Ureter (tissue), 1 donor: ENCODE measurements around the gene CENPB. TPM values are rescaled to one million over a fixed set of nuclear protein-coding genes. Genes with fewer than 3 reads are reported as not detected.
A peak's percentile ranks its signal among the peaks of the same experiment; 100 is the strongest.

Experiments used
- DNase-seq: peaks from one replicate; pipeline ENCODE4 v3.0.0-alpha.2; 2020; ENCODE audit warnings: low spot score
- total RNA-seq: library from RNA; stranded (reverse); gene quantifications from one replicate; pipeline ENCODE4 v1.2.4, GENCODE V29; 2023
- donor health status: DM: yes; HTN: yes; CAD: no.

CENPB gene
- total RNA-seq, 1 donor from 2014 or later = 84.1 TPM

DNA sequence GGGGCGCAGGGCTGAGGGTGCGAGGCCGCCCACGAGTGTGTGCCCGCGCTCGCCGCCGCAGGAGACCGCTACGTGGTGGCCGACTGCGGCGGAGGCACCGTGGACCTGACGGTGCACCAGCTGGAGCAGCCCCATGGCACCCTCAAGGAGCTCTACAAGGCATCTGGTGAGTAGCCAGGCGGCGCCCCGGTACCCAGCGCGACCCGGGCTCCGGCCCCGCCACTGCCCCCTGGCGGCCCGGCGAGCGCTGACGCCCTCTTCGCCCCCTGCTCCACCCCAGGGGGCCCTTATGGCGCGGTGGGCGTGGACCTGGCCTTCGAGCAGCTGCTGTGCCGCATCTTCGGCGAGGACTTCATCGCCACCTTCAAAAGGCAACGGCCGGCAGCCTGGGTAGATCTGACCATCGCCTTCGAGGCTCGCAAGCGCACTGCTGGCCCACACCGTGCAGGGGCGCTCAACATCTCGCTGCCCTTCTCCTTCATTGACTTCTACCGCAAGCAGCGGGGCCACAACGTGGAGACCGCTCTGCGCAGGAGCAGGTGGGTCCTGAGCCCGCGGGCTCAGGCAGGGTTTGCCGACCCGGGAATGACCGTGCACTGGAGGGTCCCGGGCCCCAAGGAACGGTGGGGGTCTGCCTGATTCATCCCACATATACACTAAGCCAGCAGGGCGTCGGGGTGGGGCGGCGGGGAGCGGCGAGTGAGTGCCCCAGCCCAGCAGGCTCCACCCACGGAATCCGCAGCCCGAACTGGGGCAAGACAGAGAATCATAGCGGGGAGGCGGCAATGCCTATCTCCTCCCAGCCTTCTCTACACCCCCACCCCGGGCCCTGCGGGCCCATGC is 36.6 kb downstream of the CENPB start:
- DNase-seq = no peak

DNA sequence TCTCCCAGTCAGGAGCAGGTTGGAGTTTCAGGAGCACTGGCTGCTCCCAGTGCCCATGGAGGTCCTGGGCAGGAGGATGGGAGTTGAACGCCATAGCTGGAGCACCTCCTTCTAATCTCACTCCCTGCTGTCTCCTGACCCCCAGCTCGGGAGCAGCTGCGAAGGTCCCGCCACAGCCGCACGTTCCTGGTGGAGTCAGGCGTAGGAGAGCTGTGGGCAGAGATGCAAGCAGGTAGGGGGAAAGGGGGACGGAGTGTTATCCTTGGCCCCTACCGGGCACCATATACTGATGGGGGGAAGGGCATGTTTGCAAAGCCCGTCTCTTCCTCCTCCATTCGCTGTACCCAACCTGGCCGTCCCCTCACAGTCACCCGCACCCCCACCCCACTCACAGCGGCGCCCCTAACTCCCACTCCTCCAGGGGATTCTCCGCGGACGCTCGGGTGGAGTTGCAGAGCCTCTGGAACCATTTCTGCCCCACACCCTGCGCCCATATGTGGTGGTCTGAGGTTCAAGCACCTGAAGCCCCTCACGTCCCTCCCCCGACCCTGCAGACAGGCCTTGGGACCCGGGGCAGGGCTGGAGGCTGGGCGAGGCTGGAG is 37.4 kb downstream of the CENPB start:
- no peak for DNase-seq

DNA sequence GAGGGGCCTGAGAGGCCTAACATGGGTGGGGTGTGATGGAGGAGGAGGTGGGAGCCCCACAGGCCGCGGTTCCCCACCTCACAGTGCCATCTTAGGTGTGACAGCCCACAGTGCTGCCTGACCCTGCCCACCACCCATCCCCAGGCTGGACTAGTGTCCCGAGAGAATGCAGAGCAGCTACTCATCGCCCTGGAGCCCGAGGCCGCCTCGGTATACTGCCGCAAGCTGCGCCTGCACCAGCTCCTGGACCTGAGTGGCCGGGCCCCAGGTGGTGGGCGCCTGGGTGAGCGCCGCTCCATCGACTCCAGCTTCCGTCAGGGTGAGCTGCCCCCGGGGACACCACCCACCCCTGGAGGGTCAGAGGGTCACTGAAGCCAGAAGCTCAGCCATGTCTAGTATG is 38.5 kb downstream of the CENPB start:
- DNase-seq = no peak

DNA sequence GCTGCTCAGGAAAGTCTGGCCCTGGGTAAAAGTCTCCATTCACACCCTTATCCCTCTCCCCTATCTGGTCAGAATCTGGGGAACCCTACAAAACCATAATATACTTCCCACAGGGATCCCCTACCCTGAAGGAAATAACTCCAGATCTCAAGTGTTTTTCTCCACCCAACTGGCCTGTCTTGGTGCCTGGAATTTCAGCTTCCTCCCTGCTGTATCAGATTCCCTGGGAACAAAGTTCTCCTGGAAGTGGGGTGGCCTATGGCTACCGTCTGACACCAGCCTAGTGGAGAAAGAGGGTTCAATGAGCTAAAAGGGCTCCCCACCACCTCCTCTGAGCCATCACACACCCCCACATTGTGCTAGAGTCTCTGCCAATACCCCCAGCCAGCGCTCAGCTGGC is 39.1 kb downstream of the CENPB start:
- DNase-seq = no peak

DNA sequence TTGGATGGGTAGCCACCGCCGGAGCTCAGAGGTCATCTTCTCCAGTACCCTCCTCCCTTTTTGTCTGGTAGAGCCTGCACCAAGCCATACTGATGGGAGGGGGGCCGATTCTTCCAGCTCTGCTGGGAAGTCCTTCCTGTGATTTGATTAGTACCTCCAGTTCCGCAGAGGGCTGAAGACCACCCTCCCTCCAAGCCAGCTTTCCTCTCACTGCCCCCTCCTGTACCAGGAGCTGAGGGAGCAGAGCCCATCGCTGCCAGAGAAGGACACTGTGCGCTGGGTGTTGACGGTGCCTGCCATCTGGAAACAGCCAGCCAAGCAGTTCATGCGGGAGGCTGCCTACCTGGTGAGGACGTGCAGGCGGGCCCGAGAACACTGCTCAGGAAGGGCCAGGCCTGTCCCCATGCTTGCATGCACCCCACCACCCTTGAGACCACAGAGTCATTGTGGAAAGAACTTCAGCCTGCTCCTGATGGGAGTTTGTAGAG is 40.8 kb downstream of the CENPB start:
- no peak for DNase-seq

DNA sequence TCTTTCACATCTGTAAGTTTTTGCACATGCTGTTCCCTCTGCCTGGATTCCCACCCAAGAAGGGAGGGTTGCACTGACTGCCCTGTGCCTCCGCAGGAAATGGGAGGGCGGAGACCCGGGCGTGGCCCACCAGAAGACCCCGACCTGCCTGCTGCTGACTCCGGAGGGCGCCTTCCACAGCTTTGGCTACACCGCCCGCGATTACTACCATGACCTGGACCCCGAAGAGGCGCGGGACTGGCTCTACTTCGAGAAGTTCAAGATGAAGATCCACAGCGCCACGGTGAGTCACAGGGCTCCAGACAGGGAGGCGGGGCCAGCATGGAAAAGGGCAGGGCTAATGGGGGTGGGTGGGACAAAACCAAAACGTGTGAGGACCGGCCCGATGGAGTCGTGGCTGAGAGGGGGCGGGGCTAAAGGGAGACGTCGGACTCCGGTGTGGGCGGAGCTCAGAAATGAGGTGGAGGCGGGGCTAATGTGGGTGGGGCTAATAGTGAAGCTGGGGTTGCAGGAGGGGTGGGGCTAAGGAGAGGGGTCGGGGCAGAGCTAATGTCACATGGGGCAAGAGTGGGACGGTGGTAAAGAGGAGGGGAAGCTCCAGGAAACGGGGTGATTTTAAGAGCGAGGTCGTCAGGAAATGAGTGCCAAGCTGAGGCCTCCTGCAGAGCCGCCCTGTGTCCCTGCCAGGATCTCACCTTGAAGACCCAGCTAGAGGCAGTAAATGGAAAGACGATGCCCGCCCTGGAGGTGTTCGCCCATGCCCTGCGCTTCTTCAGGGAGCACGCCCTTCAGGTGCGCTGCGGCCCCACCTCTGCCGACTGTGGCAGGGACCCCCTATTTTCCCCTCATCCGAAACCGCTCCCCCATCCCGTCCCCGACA is 41.5 kb downstream of the CENPB start:
- peak; percentile 77 for DNase-seq

DNA sequence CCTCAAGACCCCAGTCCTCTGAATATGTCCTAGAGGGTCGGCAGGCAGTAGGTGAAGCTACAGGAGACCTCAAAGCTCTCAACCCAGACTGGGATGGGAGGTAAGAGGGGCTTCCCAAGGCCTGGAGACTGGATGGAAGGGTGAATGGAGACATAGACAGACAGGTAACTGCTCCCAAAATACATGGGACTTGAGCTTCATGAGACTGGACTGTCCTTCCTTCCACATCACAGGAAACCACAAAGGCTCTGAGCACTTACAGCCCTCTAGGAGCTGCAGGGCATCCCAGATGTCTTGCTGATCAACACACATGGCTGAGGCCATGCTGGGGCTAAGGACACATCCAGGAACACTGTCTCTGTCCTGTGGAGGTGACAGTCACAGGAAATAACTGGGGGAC is 42.5 kb downstream of the CENPB start:
- no peak for DNase-seq

GRCh38 chr20:3743251-3743650 is 43.3 kb downstream of the CENPB start:
- DNase-seq = no peak

DNA sequence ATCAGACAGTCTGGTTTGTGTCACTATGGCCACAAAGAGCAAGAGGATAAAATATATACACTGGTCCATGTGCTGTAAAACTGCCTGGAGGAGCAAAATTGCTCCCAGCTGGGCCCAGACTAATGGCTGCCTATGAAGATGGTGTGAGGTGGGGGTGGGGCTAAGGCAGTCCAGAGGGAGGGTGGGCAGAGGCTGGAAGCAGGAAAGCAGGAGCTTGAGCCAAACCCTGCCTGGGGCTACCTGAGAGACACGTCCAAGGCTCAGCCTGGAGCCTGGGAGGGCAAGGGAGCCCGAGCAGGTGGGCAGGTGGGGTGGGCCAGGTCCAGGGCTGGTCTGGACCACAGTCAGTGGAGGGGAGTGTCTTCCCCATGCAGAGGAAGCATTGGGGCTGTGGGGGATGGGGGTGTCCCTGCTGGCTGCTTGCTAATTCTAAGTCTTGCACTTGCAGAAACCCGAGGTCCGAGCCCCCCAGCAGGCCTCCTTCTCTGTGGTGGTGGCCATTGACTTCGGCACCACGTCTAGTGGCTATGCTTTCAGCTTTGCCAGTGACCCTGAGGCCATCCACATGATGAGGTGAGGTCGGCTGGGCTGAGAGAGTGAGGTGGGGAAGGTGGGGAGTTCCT is 44.6 kb downstream of the CENPB start:
- no peak for DNase-seq

DNA sequence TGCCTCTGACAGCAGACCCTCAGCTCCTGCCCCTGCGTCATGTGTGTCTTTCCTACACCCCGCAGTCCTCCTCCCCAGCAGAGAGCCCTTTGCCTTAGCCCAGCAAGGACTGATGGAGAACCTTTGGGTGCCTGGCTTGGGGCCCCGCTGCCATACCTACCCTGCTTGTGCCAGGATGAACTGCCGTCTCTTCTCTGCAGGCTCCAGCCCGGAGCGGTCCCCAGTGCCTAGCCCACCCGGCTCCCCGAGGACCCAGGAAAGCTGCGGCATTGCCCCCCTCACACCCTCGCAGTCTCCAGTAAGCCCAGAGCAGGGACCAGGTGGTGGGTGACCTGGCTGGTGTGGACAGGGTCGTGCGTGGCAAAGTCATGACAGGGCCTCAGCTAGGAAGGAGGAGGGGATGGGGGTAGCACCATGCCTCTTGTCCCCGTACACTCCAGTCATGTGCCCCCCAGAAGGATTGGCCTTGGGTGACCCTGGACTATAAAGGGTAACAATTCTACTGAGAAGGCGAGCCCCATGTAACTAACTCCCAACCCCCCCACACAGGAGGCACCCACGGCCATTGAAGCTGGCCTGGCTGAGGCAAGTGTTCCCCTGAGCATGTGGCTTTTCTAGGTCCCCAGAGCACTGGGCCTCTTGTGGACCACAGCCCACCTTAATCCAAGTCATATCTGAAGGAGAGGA is 45.8 kb downstream of the CENPB start:
- no peak for DNase-seq

GRCh38 chr20:3739926-3740451 is 46.6 kb downstream of the CENPB start:
- no peak for DNase-seq

DNA sequence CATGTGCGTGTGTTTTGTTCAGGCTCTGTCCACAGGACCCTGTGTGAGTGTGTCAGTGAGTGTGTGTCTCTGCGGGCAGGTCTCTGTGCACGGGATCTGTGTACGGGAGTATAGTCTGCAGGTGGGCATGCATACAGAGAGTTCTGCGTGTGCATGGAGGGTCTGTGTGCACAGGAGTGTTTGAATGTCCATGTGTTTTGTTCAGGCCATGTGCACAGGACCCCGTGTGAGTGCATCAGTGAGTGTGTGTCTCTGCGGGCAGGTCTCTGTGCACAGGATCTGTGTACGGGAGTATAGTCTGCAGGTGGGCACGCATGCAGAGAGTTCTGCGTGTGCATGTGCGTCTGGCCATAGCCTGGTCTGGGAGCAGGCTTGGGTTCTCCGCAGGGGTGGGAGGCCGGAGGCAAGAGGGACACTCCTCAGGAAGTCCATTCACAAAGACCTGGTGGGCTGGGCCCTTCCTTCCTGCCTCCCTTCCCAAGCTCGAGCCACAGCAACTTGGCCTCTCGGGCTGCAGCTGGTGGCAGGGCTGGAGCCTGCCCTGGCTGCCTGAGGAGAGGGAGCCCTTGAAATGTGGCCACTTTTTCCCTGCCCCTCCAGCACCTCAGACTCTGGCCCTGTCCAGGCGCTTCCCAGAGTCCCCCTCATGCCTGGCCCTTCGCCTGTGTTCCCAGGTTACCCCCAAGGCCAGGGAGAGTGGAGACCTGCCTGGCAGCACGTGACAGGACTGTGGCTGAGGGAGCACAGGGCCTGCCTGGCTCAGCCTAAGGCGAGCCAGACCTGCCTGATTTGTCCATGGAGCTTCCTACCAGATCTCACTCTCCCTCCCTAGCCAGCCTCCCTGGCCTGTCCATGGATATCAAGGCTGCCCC is 47.2 kb downstream of the CENPB start:
- no peak for DNase-seq

- no peak for DNase-seq
Measured at GRCh38 chr20:3738111-3739053, 48.2 kb downstream of the CENPB start.

GRCh38 chr20:3735768-3736167 is 50.8 kb downstream of the CENPB start:
- no peak for DNase-seq

DNA sequence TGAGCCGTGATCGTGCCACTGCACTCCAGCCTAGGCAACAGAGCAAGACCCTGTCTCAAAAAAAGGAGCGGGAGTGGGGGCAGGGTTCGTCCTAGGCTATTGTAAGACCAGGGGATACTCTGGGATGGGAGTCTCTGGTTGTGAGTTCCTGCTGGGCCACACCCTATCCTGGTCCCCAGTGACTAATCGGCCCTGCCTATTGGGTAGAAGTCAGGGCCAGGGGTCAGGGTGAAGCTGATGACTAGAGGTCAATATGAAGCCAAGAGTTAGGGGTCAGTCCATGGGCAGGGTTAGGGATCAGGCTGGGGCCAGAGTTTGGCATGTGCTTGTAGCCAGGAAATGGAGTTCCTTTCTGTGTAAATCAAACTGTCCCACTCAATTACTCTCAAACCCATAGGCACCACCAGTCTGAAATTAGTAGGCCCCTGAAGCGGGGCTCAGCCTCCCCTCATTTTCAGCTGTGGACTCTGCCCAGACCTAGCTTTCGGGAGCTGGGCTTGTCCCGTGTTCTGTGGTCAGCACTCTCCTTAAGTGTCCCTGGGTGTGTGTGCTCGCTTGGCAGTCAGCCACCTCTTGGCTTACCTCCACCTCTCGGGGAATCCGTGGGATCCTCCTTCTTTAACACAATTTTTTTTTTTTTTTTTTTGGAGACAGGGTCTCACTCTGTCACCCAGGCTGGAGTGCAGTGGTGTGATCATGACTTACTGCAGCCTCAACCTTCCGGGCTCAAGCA is 52.3 kb downstream of the CENPB start:
- no peak for DNase-seq
